ENCODE measurements around the gene NPAS3. TPM values are rescaled to one million over a fixed set of nuclear protein-coding genes. Genes with fewer than 3 reads are reported as not detected.

Gene NPAS3
- total RNA-seq, 1 donor from 2014 or later, result not detected

- H3K9ac ChIP-seq, result no peak overlapping the region
- Mint-ChIP-seq H3K27me3 (ENCODE audit: insufficient read depth, low read depth) (peaks cover 3% of the 10 kb centered on the region), H3K4me3 (no peak overlapping the region), H3K36me3 (no peaks in the 10 kb centered on the region), H3K4me1 (peaks cover 43% of the 10 kb centered on the region), H3K27ac (peak overlapping the region; percentile 17), H3K9me3 (peaks cover 4% of the 10 kb centered on the region)
- H3K4me2 ChIP-seq, result peak overlapping the region; percentile 53
- H3K9me3 ChIP-seq (ENCODE audit: low read depth), result no peaks in the 10 kb centered on the region
- H3K27me3 ChIP-seq, result no peaks in the 10 kb centered on the region
- TF ChIP-seq EZH2 (IDR thresholded peaks at IDR 0.05), result no peak
- no peak for TF ChIP-seq EZH2phosphoT487 (IDR thresholded peaks at IDR 0.05)
- TF ChIP-seq, protein P1, sequence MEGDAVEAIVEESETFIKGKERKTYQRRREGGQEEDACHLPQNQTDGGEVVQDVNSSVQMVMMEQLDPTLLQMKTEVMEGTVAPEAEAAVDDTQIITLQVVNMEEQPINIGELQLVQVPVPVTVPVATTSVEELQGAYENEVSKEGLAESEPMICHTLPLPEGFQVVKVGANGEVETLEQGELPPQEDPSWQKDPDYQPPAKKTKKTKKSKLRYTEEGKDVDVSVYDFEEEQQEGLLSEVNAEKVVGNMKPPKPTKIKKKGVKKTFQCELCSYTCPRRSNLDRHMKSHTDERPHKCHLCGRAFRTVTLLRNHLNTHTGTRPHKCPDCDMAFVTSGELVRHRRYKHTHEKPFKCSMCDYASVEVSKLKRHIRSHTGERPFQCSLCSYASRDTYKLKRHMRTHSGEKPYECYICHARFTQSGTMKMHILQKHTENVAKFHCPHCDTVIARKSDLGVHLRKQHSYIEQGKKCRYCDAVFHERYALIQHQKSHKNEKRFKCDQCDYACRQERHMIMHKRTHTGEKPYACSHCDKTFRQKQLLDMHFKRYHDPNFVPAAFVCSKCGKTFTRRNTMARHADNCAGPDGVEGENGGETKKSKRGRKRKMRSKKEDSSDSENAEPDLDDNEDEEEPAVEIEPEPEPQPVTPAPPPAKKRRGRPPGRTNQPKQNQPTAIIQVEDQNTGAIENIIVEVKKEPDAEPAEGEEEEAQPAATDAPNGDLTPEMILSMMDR (IDR thresholded peaks at IDR 0.05), result no peak
- no peaks in the 10 kb centered on the region for H3K36me3 ChIP-seq
- H3K79me2 ChIP-seq (ENCODE audit: low read depth), result no peaks in the 10 kb centered on the region
- H3F3A ChIP-seq (ENCODE audit: low read depth), result peaks cover 21% of the 10 kb centered on the region
- no peak overlapping the region for H3K4me3 ChIP-seq
- H4K20me1 ChIP-seq (ENCODE audit: low read depth), result no peaks in the 10 kb centered on the region
- H3K27ac ChIP-seq, result peak overlapping the region; percentile 49
- peak; percentile 71 for DNase-seq (ENCODE audit: low spot score)
- peaks cover 43% of the 10 kb centered on the region for H3K4me1 ChIP-seq
- peak overlapping the region; percentile 52 for H2AFZ ChIP-seq (replicated peaks)
Observed at GRCh38 chr14:33612197-33612505, 673.5 kb downstream of the NPAS3 start.

DNA sequence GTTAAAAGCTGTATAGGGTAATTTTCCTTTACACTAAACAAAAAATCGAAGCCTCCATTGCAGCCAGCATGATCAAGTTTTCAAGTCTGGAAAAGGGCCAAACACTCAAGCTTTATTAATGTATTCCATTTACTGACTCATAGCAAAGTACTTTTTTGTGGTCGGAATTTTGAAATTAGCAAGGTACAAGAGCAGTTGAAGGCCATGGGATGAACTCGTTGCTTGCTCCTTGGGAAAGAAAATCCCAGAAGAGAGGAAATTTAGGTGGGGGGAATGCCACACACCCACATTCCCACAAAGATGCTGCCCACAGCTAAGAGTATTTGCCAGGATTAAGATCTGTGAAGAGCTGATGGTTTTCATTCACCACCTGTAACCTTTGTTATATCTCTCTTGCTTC lies 678.5 kb downstream of the NPAS3 start:
- Histone ChIP-seq H3K27ac (no peak overlapping the region), H3K4me2 (no peak overlapping the region), H3K79me2 (ENCODE audit: low read depth) (no peaks in the 10 kb centered on the region), H2AFZ (replicated peaks) (no peak overlapping the region), H3K4me3 (no peak overlapping the region), H4K20me1 (ENCODE audit: low read depth) (no peaks in the 10 kb centered on the region), H3F3A (ENCODE audit: low read depth) (peaks cover 8% of the 10 kb centered on the region), H3K9me3 (ENCODE audit: low read depth) (no peaks in the 10 kb centered on the region), H3K4me1 (peaks cover 15% of the 10 kb centered on the region), H3K27me3 (no peaks in the 10 kb centered on the region), H3K36me3 (no peaks in the 10 kb centered on the region), H3K9ac (no peak overlapping the region)
- no peaks in the 10 kb centered on the region for H3K36me3 Mint-ChIP-seq
- no peak for DNase-seq (ENCODE audit: low spot score)
- H3K9me3 Mint-ChIP-seq, result no peaks in the 10 kb centered on the region
- H3K27ac Mint-ChIP-seq, result no peak overlapping the region
- H3K4me1 Mint-ChIP-seq, result peaks cover 11% of the 10 kb centered on the region
- H3K27me3 Mint-ChIP-seq (ENCODE audit: insufficient read depth, low read depth), result peaks cover 3% of the 10 kb centered on the region
- TF ChIP-seq EZH2phosphoT487 (IDR thresholded peaks at IDR 0.05) (no peak), EZH2 (IDR thresholded peaks at IDR 0.05) (no peak)
- TF ChIP-seq, protein P1 (IDR thresholded peaks at IDR 0.05), result no peak
- H3K4me3 Mint-ChIP-seq, result no peak overlapping the region

DNA sequence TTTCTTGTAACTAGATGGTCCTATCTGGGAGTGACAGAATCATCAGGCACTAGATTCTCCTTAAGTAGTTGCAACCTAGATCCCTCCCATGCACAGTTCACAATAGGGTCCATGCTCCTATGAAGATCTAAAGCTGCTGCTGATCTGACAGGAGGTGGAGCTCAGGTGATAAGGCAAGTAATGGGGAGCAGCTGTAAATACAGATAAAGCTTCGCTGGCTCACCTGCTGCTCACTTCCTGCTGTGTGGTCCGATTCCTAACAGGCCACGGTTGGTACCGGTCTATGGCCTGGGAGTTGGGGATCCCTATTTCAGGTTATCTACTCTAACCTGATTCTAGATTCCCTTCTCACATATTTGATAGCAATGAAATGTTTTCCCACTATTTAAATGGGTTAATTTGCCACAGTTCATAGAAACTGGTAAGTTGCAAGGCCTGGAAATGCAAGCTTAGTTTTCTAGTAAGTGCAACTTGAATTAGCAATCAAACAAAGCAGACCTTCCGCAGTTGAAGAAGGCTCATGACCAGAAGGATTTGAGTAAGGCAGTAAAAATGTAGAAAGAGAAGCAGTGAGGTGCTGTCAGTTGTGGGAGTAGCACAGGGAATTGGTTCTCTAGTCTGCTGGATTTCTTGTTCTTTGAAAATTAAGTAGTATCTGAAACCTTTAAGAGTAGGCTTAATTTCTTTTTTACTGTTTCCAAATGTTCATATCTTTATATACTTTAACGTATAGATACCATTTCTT lies 679.9 kb downstream of the NPAS3 start:
- no peaks in the 10 kb centered on the region for H3F3A ChIP-seq (ENCODE audit: low read depth)
- H3K79me2 ChIP-seq (ENCODE audit: low read depth), result no peaks in the 10 kb centered on the region
- H3K36me3 Mint-ChIP-seq, result no peaks in the 10 kb centered on the region
- H3K27ac Mint-ChIP-seq, result no peak overlapping the region
- no peaks in the 10 kb centered on the region for H4K20me1 ChIP-seq (ENCODE audit: low read depth)
- no peaks in the 10 kb centered on the region for H3K27me3 Mint-ChIP-seq (ENCODE audit: insufficient read depth, low read depth)
- no peaks in the 10 kb centered on the region for H3K36me3 ChIP-seq
- no peaks in the 10 kb centered on the region for H3K9me3 Mint-ChIP-seq
- H3K27me3 ChIP-seq, result no peaks in the 10 kb centered on the region
- no peak for DNase-seq (ENCODE audit: low spot score)
- no peak overlapping the region for H3K4me3 Mint-ChIP-seq
- H3K9me3 ChIP-seq (ENCODE audit: low read depth), result no peaks in the 10 kb centered on the region
- no peak overlapping the region for H3K27ac ChIP-seq
- H3K4me1 Mint-ChIP-seq, result peaks cover 2% of the 10 kb centered on the region
- no peak overlapping the region for H2AFZ ChIP-seq (replicated peaks)
- no peak overlapping the region for H3K4me2 ChIP-seq
- TF ChIP-seq, protein P1 (IDR thresholded peaks at IDR 0.05), result no peak
- TF ChIP-seq EZH2phosphoT487 (IDR thresholded peaks at IDR 0.05), result no peak
- no peak for TF ChIP-seq EZH2 (IDR thresholded peaks at IDR 0.05)
- no peak overlapping the region for H3K9ac ChIP-seq
- peaks cover 4% of the 10 kb centered on the region for H3K4me1 ChIP-seq
- no peak overlapping the region for H3K4me3 ChIP-seq
